CD4-positive, alpha-beta memory T cell (primary cell): Measurements from ENCODE around the gene PCNX3. TPM values are rescaled to one million over a fixed set of nuclear protein-coding genes. Genes with fewer than 3 reads are reported as not detected.

Experiments used
- CTCF ChIA-PET: fragments of 350-600 bp; sonication (Branson Sonifier 250); formaldehyde crosslinking; loops from one replicate; lab custom pipeline; 2021; ENCODE audit warnings: inconsistent platforms; ENCODE audit not compliant: partially characterized antibody; lab: Charles Lee
- POLR2A ChIA-PET: fragments of 350-600 bp; sonication (Branson Sonifier 250); formaldehyde crosslinking; loops from one replicate; lab custom pipeline; 2021; ENCODE audit not compliant: partially characterized antibody; lab: Charles Lee
- DNase-seq, 5 donors: peaks; one replicate each; pipeline versions ENCODE4 v3.0.0 to v3.0.0-alpha.2; 2020 to 2022; ENCODE audit warnings: mixed read lengths in 1 of 5
- H3K27ac ChIP-seq: one replicate; pipeline ENCODE4 v1.7.0; 2013; ENCODE audit warnings: low read depth, low read length
- H3K27me3 ChIP-seq: 2 replicates; pipeline ENCODE4 v1.7.0; 2013; ENCODE audit warnings: mild to moderate bottlenecking, low read length, moderate library complexity; ENCODE audit not compliant: insufficient read depth
- H3K36me3 ChIP-seq: 2 replicates; pipeline ENCODE4 v1.7.0; 2013; ENCODE audit warnings: mild to moderate bottlenecking, low read length, moderate library complexity; ENCODE audit not compliant: insufficient read depth
- H3K4me1 ChIP-seq: 2 replicates; pipeline ENCODE4 v1.7.0; 2013; ENCODE audit warnings: mild to moderate bottlenecking, low read length, moderate library complexity; ENCODE audit not compliant: insufficient read depth
- H3K4me3 ChIP-seq, 2 donors: one replicate each; pipeline ENCODE4 v1.7.0; 2013; ENCODE audit warnings: low read length in 2 of 2, mild to moderate bottlenecking in 1 of 2
- H3K9me3 ChIP-seq, 2 donors: one replicate each; pipeline ENCODE4 v1.7.0; 2013; ENCODE audit warnings: low read length in 2 of 2, control low read depth in 1 of 2; ENCODE audit not compliant: control insufficient read depth in 1 of 2
- H3K27ac Mint-ChIP-seq, 7 donors: one replicate each; pipeline ENCODE4 v1.8.0; 2020 to 2021; ENCODE audit warnings: mixed read lengths in 7 of 7, mild to moderate bottlenecking in 6 of 7, inconsistent platforms in 3 of 7, moderate library complexity in 3 of 7
- H3K27me3 Mint-ChIP-seq, 2 donors: one replicate each; pipeline ENCODE4 v1.8.0; 2020 to 2021; ENCODE audit warnings: mixed read lengths in 2 of 2
- H3K36me3 Mint-ChIP-seq, 2 donors: one replicate each; pipeline ENCODE4 v1.8.0; 2020 to 2021; ENCODE audit warnings: mixed read lengths in 2 of 2, inconsistent platforms in 1 of 2, mild to moderate bottlenecking in 1 of 2
- H3K4me1 Mint-ChIP-seq, 4 donors: one replicate each; pipeline ENCODE4 v1.8.0; 2020 to 2021; ENCODE audit warnings: mixed read lengths in 4 of 4, mild to moderate bottlenecking in 1 of 4
- H3K4me3 Mint-ChIP-seq, 8 donors: one replicate each; pipeline ENCODE4 v1.8.0; 2020 to 2021; ENCODE audit warnings: mixed read lengths in 8 of 8, mild to moderate bottlenecking in 7 of 8, moderate library complexity in 6 of 8, inconsistent platforms in 3 of 8
- H3K9me3 Mint-ChIP-seq, 8 donors: one replicate each; pipeline ENCODE4 v1.8.0; 2020 to 2021; ENCODE audit warnings: mixed read lengths in 8 of 8, mild to moderate bottlenecking in 5 of 8, inconsistent platforms in 3 of 8, moderate library complexity in 1 of 8
- intact Hi-C: fragments of 100-400 bp; cut with micrococcal nuclease; formaldehyde crosslinking; loops from one replicate; pipeline ENCODE4 v1.15.1; 2023
- polyA plus RNA-seq, 2 donors: library from polyadenylated mRNA; unstranded; fragments of 300-500 nt; fragmentation: Illumina TruSeq; gene quantifications; one replicate each; pipeline ENCODE4 v1.2.3, GENCODE V29; 2021
- total RNA-seq, 2 experiments: library from RNA; stranded (reverse); gene quantifications; one replicate each; pipeline ENCODE4 v1.2.3, GENCODE V29; 2021

Gene PCNX3
- total and polyA plus RNA-seq, 4 experiments from 2014 or later: 0.41 to 66.3 (median 34.8) TPM

DNA sequence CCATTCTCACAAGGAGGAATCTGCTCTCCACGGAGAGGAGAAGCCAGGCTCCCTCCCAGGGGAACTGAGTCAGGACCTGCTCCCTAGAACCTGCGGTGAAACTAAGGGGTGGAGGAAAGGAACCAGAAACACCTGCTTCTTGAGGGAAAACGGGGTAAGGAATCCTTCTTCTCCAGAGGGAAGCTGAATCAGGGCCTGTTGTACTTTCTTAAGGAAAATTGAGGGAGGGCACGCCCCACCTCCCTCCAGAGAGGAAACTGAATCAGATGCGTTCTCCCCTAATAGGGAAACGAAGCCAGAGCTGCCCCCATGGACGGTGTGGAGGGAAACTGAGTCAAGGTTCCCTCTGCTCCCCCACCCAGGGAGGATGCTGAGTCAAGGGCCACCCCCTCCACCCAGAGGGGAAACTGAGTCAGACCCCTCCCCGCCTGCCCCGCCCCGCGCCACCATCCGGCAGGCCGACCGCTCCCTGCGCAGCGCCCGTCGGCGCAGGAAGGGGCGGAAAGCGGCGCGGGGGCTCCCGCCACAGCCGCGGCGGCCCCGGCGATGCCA is 46.7 kb downstream of the PCNX3 start:
- Mint-ChIP-seq H3K9me3 (peaks cover 0 to 2% (median 0%) of the 10 kb centered on the region in 8 donors), H3K27me3 (no peaks in the 10 kb centered on the region), H3K4me1 (peaks cover 23 to 47% (median 36%) of the 10 kb centered on the region in 4 donors), H3K27ac (peak overlapping the region; percentile 73 to 94 (median 92)), H3K36me3 (peaks cover 30 to 45% of the 10 kb centered on the region in 2 donors), H3K4me3 (peak overlapping the region; percentile 79 to 89 (median 86))
- DNase-seq: no peak
- H3K27me3 ChIP-seq: no peaks in the 10 kb centered on the region
- H3K4me3 ChIP-seq: peak overlapping the region; percentile 96 to 97
- ChIA-PET CTCF (interaction anchor here (1.9 to 2.8 kb wide), 2 partner anchors 10 to 36 kb away, joined by 9 to 10 read pairs; no protein-coding TSS in a partner anchor), POLR2A (interaction anchor here (0.6 to 9.0 kb wide), 29 partner anchors 9 to 957 kb away, joined by 3 to 183 read pairs (median 6); partner anchors contain the start of genes ARL2, BANF1, C11orf68 and CCDC85B)
- no peaks in the 10 kb centered on the region for H3K9me3 ChIP-seq
- peaks cover 38% of the 10 kb centered on the region for H3K4me1 ChIP-seq
- H3K27ac ChIP-seq: peak overlapping the region; percentile 98
- H3K36me3 ChIP-seq: peaks cover 44% of the 10 kb centered on the region
- intact Hi-C loops: loop anchor here (1.0 to 5.0 kb wide), 3 partner anchors 9 to 195 kb away; partner anchors contain the start of gene CFL1

DNA sequence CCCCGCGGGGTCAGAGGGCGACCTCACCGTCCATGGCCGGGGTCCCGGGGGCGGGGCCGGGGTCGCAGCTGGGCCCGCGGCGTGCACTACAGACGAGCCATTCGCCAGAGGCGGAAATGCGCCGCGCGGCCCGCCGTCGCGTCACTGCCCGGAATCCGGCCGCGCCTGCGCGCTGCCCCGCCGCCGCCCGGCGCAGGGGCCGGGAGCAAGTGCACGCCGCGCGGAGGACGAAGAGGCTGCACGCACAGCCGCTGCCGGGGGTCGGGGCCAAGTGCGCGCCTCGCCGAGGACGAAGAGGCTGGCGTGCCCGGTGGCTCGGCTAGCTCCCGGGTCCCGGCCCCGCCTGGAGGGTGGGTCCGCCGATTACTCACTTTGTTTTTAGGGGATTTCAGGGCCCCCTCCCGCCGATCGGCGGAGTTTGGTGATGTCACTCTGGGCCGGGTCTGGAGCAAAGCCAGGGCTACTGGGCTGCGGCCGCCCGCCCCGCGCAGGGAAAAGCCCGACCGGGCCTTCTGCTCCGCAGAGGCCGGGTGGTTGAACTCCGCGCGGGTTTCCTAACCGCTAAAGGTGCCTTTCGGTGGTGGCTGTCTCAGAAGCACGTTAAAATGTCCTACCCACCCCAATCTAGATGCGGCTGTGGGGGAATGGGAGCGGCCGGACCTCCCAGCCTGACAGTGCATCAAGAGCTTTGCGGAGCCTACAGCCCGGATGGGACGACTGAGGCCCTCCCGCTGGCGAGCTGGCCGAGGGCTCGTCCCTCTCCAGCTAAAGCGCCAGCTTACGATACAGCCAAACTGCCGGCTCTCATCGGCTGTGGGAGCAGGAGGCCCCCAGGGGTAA is 47.4 kb downstream of the PCNX3 start, which contains the start of gene RELA:
Gene RELA (minus strand): TSS at position 118 of the 840 bp plus-strand sequence. CDS start 84 bp downstream, at position 34.
- Mint-ChIP-seq H3K4me3 (peak within 1 kb of the TSS; percentile 89 to 95 (median 90)), H3K4me1 (peaks cover 20 to 45% (median 33%) of the 10 kb centered on the region in 4 donors), H3K27me3 (no peaks in the 10 kb centered on the region), H3K27ac (peak within 1 kb of the TSS; percentile 96 to 98 (median 96)), H3K36me3 (peaks cover 25 to 38% of the 10 kb centered on the region in 2 donors), H3K9me3 (peaks cover 0 to 2% (median 0%) of the 10 kb centered on the region in 8 donors)
- DNase-seq: peak; percentile 87 to 95 (median 91)
- POLR2A ChIA-PET: interaction anchor here (0.6 to 9.0 kb wide), 33 partner anchors 10 to 956 kb away, joined by 3 to 183 read pairs (median 6); partner anchors contain the start of genes ARL2, BANF1, C11orf68 and CCDC85B
- H3K4me3 ChIP-seq: peak within 1 kb of the TSS; percentile 96 to 97
- intact Hi-C loops: loop anchor here (1.0 to 5.0 kb wide), 6 partner anchors 10 to 194 kb away; partner anchors contain the start of genes CFL1, PCNX3 and SIPA1
- H3K4me1 ChIP-seq: peaks cover 38% of the 10 kb centered on the region
- H3K36me3 ChIP-seq: peaks cover 37% of the 10 kb centered on the region
- H3K27me3 ChIP-seq: no peaks in the 10 kb centered on the region
- no peaks in the 10 kb centered on the region for H3K9me3 ChIP-seq
- CTCF ChIA-PET: interaction anchor here (0.8 to 2.8 kb wide), 6 partner anchors 10 to 122 kb away, joined by 3 to 10 read pairs (median 6); partner anchors contain the start of genes KAT5, PCNX3 and SIPA1
- peak within 1 kb of the TSS; percentile 98 for H3K27ac ChIP-seq

DNA sequence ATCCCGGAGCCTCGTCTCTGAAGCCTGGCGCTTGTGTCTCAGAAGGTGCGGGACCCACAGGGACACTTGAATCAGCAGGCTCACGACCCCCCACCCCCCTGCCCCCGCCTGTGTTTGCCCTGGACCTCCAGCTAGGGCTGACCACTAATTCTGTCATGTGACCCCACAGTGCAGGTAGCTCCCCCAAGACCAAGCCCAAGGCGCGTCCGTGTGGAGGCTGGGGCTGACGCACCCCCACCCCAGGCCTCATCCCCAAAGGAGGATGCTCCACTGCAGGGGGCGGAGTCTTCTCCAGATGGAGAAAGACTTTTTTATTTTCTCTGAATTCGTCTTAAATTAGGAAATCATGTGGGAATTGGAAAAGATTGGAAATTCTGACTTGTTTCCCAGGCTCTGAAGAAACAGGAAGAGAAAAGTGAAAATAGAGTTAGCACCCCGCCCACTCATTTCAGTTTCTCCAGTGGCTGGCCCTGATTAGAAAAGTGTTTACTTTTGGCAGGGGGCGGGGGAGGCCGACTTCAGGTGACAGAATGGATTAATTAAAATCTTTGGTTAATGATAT is 48.1 kb downstream of the PCNX3 start:
- ChIA-PET POLR2A (interaction anchor here (0.6 to 9.0 kb wide), 31 partner anchors 9 to 649 kb away, joined by 3 to 183 read pairs (median 6); partner anchors contain the start of genes ARL2, BANF1, C11orf68 and CCDC85B), CTCF (interaction anchor here (0.8 to 2.8 kb wide), 6 partner anchors 11 to 123 kb away, joined by 3 to 10 read pairs (median 6); partner anchors contain the start of genes KAT5, PCNX3 and SIPA1)
- H3K27me3 ChIP-seq: no peaks in the 10 kb centered on the region
- peaks cover 20 to 44% (median 31%) of the 10 kb centered on the region in 4 donors for H3K4me1 Mint-ChIP-seq
- peaks cover 37% of the 10 kb centered on the region for H3K4me1 ChIP-seq
- no peaks in the 10 kb centered on the region for H3K27me3 Mint-ChIP-seq
- DNase-seq: peak in 4 of 5 donors; percentile 33 to 61 (median 42)
- peak overlapping the region; percentile 96 to 98 (median 96) for H3K27ac Mint-ChIP-seq
- H3K36me3 Mint-ChIP-seq: peaks cover 22 to 31% of the 10 kb centered on the region in 2 donors
- H3K9me3 ChIP-seq: no peaks in the 10 kb centered on the region
- H3K9me3 Mint-ChIP-seq: peaks cover 0 to 2% (median 0%) of the 10 kb centered on the region in 8 donors
- H3K36me3 ChIP-seq: peaks cover 30% of the 10 kb centered on the region
- peak overlapping the region; percentile 89 to 95 (median 90) for H3K4me3 Mint-ChIP-seq
- H3K4me3 ChIP-seq: peak overlapping the region; percentile 48 to 96
- peak overlapping the region; percentile 98 for H3K27ac ChIP-seq
- intact Hi-C loops: loop anchor here (1.0 to 5.0 kb wide), 5 partner anchors 25 to 194 kb away; partner anchors contain the start of genes CFL1, PCNX3 and SIPA1

DNA sequence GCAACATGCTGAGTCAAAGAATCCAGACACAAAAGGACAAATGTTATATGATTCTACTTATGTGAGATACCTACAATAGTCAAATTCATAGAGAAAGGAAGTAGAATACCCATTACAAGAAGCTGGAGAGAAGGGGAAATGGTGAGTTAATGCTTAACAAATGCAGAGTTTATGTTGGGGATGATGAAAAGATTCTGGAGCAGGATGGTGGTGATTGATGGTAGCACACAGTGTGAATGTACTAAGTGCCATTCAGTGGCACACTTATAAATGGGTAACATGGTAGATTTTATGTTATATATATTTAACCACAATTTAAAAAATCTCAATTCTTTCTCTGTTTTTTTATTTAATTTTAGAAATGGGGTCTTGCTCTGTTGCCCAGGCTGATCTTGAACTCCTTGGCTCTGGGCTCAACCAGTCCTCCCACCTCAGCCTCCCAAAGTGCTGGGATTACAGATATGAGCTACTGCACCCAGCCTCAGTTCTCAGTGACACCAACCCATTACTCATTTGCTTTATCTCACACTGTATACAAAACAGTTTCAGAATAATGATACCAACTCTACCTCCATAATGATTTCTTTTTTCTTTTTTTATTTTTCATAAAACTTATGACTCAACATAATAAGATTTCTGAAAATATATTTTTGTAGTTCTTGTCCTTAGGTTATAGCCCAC is 56.7 kb downstream of the PCNX3 start:
- Histone ChIP-seq H3K27me3 (no peaks in the 10 kb centered on the region), H3K4me1 (no peaks in the 10 kb centered on the region), H3K36me3 (no peaks in the 10 kb centered on the region), H3K27ac (no peak overlapping the region), H3K9me3 (no peaks in the 10 kb centered on the region), H3K4me3 (no peak overlapping the region)
- Mint-ChIP-seq H3K4me1 (no peaks in the 10 kb centered on the region), H3K4me3 (no peak overlapping the region), H3K27ac (peak overlapping the region in 2 of 7 donors; percentile 2 to 37), H3K27me3 (no peaks in the 10 kb centered on the region), H3K9me3 (no peaks in the 10 kb centered on the region), H3K36me3 (no peaks in the 10 kb centered on the region)
- CTCF ChIA-PET: interaction anchor here (1.2 kb wide), 1 partner anchor 39 kb away, joined by 3 read pairs; no protein-coding TSS in a partner anchor
- intact Hi-C loops: no loop called here
- POLR2A ChIA-PET: interaction anchor here (0.8 to 1.8 kb wide), 3 partner anchors 9 to 114 kb away, joined by 3 to 7 read pairs (median 4); partner anchors contain the start of genes LTBP3 and RELA
- no peak for DNase-seq

DNA sequence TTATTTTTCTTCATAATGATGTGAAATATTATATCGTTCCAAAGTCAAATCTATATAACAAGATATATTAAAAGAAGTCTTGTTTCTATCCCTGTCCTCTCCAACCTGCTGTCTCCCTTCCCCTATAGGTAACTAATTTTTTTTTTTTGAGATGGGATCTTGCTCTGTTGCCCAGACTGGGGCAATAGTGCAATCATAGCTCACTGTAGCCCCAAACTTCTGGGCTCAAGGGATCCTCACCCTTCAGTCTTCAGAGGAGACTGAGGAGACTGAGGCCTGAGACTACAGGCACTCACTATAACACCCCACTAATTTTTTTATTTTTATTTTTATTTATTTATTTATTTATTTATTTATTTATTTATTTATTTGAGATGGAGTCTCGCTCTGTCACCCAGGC is 57.4 kb downstream of the PCNX3 start:
- Mint-ChIP-seq H3K27ac (no peak overlapping the region), H3K4me1 (no peaks in the 10 kb centered on the region), H3K4me3 (no peak overlapping the region), H3K36me3 (no peaks in the 10 kb centered on the region), H3K27me3 (no peaks in the 10 kb centered on the region), H3K9me3 (no peaks in the 10 kb centered on the region)
- Histone ChIP-seq H3K4me3 (no peak overlapping the region), H3K27ac (no peak overlapping the region), H3K4me1 (no peaks in the 10 kb centered on the region), H3K36me3 (no peaks in the 10 kb centered on the region), H3K9me3 (no peaks in the 10 kb centered on the region), H3K27me3 (no peaks in the 10 kb centered on the region)
- DNase-seq: no peak
- CTCF ChIA-PET: no interaction called here
- intact Hi-C loops: no loop called here
- POLR2A ChIA-PET: interaction anchor here (0.9 to 1.8 kb wide), 2 partner anchors 10 to 19 kb away, joined by 4 to 7 read pairs; partner anchors contain the start of gene RELA

DNA sequence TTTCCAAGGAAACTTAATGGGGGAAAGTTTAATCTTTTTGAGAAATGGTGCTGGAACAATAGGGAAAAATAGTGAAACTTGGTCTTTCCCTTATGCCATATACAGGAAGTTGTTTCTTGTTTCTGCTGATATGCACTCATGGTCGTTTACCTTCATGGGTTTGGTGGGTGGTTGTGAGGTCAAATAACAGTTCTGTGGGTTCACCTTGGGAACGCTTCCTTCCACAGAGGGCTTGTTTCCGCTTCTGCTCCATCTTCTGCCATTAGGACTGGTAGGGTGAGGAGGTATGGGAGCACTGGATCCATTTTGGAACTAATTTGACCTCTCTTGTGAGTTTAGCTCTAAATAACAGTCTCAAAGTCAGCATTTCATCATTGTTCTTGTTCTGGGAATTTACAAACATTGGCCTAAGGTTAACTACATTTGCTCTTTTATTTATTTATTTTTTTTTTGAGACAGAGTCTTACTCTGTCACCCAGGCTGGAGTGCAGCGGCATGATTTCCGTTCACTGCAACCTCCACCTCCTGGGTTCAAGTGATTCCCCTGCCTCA is 64.7 kb downstream of the PCNX3 start:
- Mint-ChIP-seq H3K9me3 (no peaks in the 10 kb centered on the region), H3K27ac (no peak overlapping the region), H3K36me3 (no peaks in the 10 kb centered on the region), H3K27me3 (peaks cover 2% of the 10 kb centered on the region in 2 donors), H3K4me1 (no peaks in the 10 kb centered on the region), H3K4me3 (no peak overlapping the region)
- Histone ChIP-seq H3K27me3 (no peaks in the 10 kb centered on the region), H3K36me3 (no peaks in the 10 kb centered on the region), H3K9me3 (no peaks in the 10 kb centered on the region), H3K27ac (no peak overlapping the region), H3K4me1 (no peaks in the 10 kb centered on the region), H3K4me3 (no peak overlapping the region)
- intact Hi-C loops: no loop called here
- POLR2A ChIA-PET: no interaction called here
- CTCF ChIA-PET: interaction anchor here (1.9 kb wide), 1 partner anchor 25 kb away, joined by 5 read pairs; no protein-coding TSS in a partner anchor
- DNase-seq: no peak
